Measurements from ENCODE around the gene FZR1. TPM values are rescaled to one million over a fixed set of nuclear protein-coding genes. Genes with fewer than 3 reads are reported as not detected.

The FZR1 gene
- total and polyA plus RNA-seq, 2 of the 4 experiments (the other 2 are of a cell fraction), result 21.5 to 47.8 TPM

DNA sequence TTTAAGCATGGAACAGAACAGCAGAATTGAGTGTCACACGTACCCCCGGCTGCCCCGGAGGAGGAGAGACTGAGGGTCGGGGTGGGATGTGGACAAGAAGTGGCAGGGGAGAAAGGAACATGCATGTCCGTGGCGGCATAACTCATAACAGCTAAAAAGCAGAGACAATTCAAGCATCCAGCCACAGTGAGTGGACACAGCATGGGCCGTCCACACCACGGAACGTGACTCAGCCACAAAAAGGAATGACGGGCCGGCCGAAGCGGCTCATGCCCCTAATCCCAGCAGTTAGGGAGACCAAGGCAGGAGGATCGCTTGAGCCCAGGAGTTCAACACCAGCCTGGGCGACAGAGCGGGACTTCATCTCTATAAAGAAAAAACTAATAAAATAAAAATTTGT is 13.2 kb upstream of the FZR1 start:
- Histone ChIP-seq H2BK120ac (ENCODE audit: low read depth, low read length) (no peak overlapping the region), H4K8ac (ENCODE audit: low read depth in 2 of 2, low read length in 2 of 2) (no peak overlapping the region), H3K27ac (ENCODE audit: insufficient read depth, low read length) (no peak overlapping the region), H3K18ac (ENCODE audit: low read depth, low read length) (no peak overlapping the region), H2AFZ (replicated peaks; ENCODE audit: low read length, poor library complexity) (no peak overlapping the region), H3K14ac (replicated peaks; ENCODE audit: low read depth, low read length) (no peak overlapping the region), H3K79me1 (ENCODE audit: low read depth in 1 of 2, low read length in 2 of 2) (peaks cover 0 to 18% of the 10 kb centered on the region in 2 experiments; a peak in 2 of 4 replicates), H3K56ac (ENCODE audit: extremely low read depth, insufficient read depth, low read length) (no peak overlapping the region), H2AK5ac (ENCODE audit: low read depth, low read length) (no peak overlapping the region), H4K5ac (ENCODE audit: low read depth, low read length) (no peak overlapping the region), H4K20me1 (ENCODE audit: insufficient read depth, low read length) (no peaks in the 10 kb centered on the region), H2BK20ac (ENCODE audit: low read depth, low read length) (no peak overlapping the region), H4K91ac (ENCODE audit: insufficient read depth, low read depth, low read length) (no peak overlapping the region), H3K9me1 (ENCODE audit: insufficient read depth, low read length) (no peaks in the 10 kb centered on the region), H2AK9ac (replicated peaks; ENCODE audit: low read depth, low read length, poor library complexity) (no peak overlapping the region), H3K4me3 (ENCODE audit: insufficient read depth, low read depth, low read length) (no peak overlapping the region), H2BK15ac (ENCODE audit: low read depth, low read length) (no peak overlapping the region), H3K4me2 (ENCODE audit: low read depth, low read length) (no peak overlapping the region), H3K27me3 (ENCODE audit: control insufficient read depth, insufficient read depth, low read length) (no peaks in the 10 kb centered on the region), H2BK5ac (ENCODE audit: low read depth, low read length, poor library complexity, severe bottlenecking) (no peak overlapping the region), H3K4me1 (ENCODE audit: control insufficient read depth, insufficient read depth, low read length) (no peaks in the 10 kb centered on the region), H3K9ac (ENCODE audit: low read depth, low read length) (no peak overlapping the region), H3K4ac (ENCODE audit: low read depth, low read length) (no peak overlapping the region), H3K23ac (ENCODE audit: low read depth, low read length) (no peak overlapping the region), H3K9me3 (ENCODE audit: control insufficient read depth, insufficient read depth, low read length) (no peaks in the 10 kb centered on the region), H3K36me3 (ENCODE audit: control insufficient read depth, insufficient read depth, low read length) (peaks cover 31% of the 10 kb centered on the region)
- dilution Hi-C loops (cut with HindIII; ENCODE audit: low sequenced_read_pairs, unreplicated experiment), result no loop called here
- intact Hi-C loops (cut with micrococcal nuclease), result no loop called here
- WGBS, 2 experiments (ENCODE audit: extremely low coverage in 2 of 2, insufficient read length in 1 of 2), result 88% methylated on average over 6 of the region's 16 CpGs; no CpG with 5 or more reads in 1 of the 2 experiments
- ChIA-PET CTCF (no interaction called here), POLR2A (ENCODE audit: unreplicated experiment) (no interaction called here)
- ATAC-seq (ENCODE audit: low read depth) (no peak), DNase-seq (no peak)
- in situ Hi-C loops (cut with MboI; ENCODE audit: low sequenced_read_pairs), result loop anchor here (25.0 kb wide), 1 partner anchor 531 kb away; no protein-coding TSS in a partner anchor
- TF ChIP-seq CTCF (conservative IDR thresholded peaks at IDR 0.05; ENCODE audit: low read depth, low read length) (no peak), ELK1 (IDR thresholded peaks at IDR 0.05; ENCODE audit: borderline replicate concordance, low read depth, low read length) (no peak), RAD21 (IDR thresholded peaks at IDR 0.05; ENCODE audit: low read length) (no peak), CHD1 (IDR thresholded peaks at IDR 0.05; ENCODE audit: low read depth, low read length) (no peak), MAFK (IDR thresholded peaks at IDR 0.05; ENCODE audit: low read depth, low read length) (no peak), MAZ (IDR thresholded peaks at IDR 0.05; ENCODE audit: borderline replicate concordance, low read depth, low read length) (no peak)
- no TSS peak for BruUV-seq (replicated peaks)

All from IMR-90 (cell line).